B cell (primary cell): ENCODE results near the gene CHCHD6. TPM values are rescaled to one million over a fixed set of nuclear protein-coding genes. Genes with fewer than 3 reads are reported as not detected.

Source experiments
- ATAC-seq: fragments of 200-7000 bp; cut with Tn5 transposase; one replicate; pipeline ENCODE4 v1.10.0; 2021; ENCODE audit warnings: low read depth, mild to moderate bottlenecking, moderate number of reproducible peaks, moderate library complexity
- CTCF ChIA-PET: fragments of 350-600 bp; sonication (Branson Sonifier 250); formaldehyde crosslinking; loops from one replicate; lab custom pipeline; 2021; ENCODE audit warnings: antibody characterized with exemption, inconsistent platforms; lab: Charles Lee
- POLR2A ChIA-PET: fragments of 350-600 bp; sonication (Branson Sonifier 250); formaldehyde crosslinking; loops from one replicate; lab custom pipeline; 2021; ENCODE audit warnings: antibody characterized with exemption; lab: Charles Lee
- DNase-seq: peaks from one replicate; pipeline ENCODE4 v3.0.0; 2013
- H2AFZ ChIP-seq: 2 replicates; pipeline ENCODE4 v1.6.1; 2012; ENCODE audit warnings: mild to moderate bottlenecking, low read depth, low read length; ENCODE audit not compliant: insufficient read depth, poor library complexity, severe bottlenecking
- H3K27ac ChIP-seq, 2 donors: 1 replicate in 1 of 2; 2 replicates in 1 of 2; pipeline ENCODE4 v1.5.1; 2012 to 2013; ENCODE audit warnings: low read length in 2 of 2, mild to moderate bottlenecking in 2 of 2, moderate library complexity in 1 of 2
- H3K27me3 ChIP-seq, 4 experiments: fragments of 200-600 bp in 1 of 4; sonication (generic) in 1 of 4; replicated peaks in 1 of 4; 1 replicate in 2 of 4; 2 replicates in 2 of 4; pipeline versions ENCODE4 v1.6.1 to v1.7.0; 2013 to 2016; ENCODE audit warnings: low read length in 3 of 4, mild to moderate bottlenecking in 2 of 4, mixed read lengths in 1 of 4, moderate library complexity in 1 of 4; ENCODE audit not compliant: insufficient read depth in 4 of 4, control insufficient read depth in 3 of 4; ENCODE audit errors: control extremely low read depth in 1 of 4
- H3K36me3 ChIP-seq, 2 experiments: replicated peaks in 1 of 2; 1 replicate in 1 of 2; 2 replicates in 1 of 2; pipeline versions ENCODE4 v1.6.1 to v1.7.1; 2013; ENCODE audit warnings: low read length in 1 of 2; ENCODE audit not compliant: insufficient read depth in 2 of 2, control insufficient read depth in 1 of 2; ENCODE audit errors: control extremely low read depth in 1 of 2, extremely low read depth in 1 of 2
- H3K4me1 ChIP-seq, 2 donors: fragments of 200-600 bp in 1 of 2; sonication (generic) in 1 of 2; 1 replicate in 1 of 2; 2 replicates in 1 of 2; pipeline versions ENCODE4 v1.5.1 to v1.6.1; 2013 to 2017; ENCODE audit warnings: low read length in 2 of 2; ENCODE audit not compliant: control insufficient read depth in 2 of 2, insufficient read depth in 2 of 2
- H3K4me2 ChIP-seq: replicated peaks from 2 replicates; pipeline ENCODE3; 2012; ENCODE audit warnings: mild to moderate bottlenecking, low read depth, low read length; ENCODE audit not compliant: poor library complexity, severe bottlenecking
- H3K4me3 ChIP-seq, 5 experiments: fragments of 200-600 bp in 1 of 5; sonication (generic) in 1 of 5; 1 replicate in 3 of 5; 2 replicates in 2 of 5; pipeline versions ENCODE4 v1.5.1 to v1.7.0; 2011 to 2016; ENCODE audit warnings: low read length in 4 of 5, mild to moderate bottlenecking in 4 of 5, low read depth in 2 of 5, control low read depth in 1 of 5, moderate library complexity in 1 of 5; ENCODE audit not compliant: insufficient read depth in 1 of 5; ENCODE audit errors: control extremely low read depth in 1 of 5, extremely low read depth in 1 of 5
- H3K79me2 ChIP-seq: fragments of 200-600 bp; sonication (generic); one replicate; pipeline ENCODE4 v1.6.0; 2016; ENCODE audit warnings: low read length; ENCODE audit not compliant: control insufficient read depth, insufficient read depth
- H3K9ac ChIP-seq: fragments of 200-600 bp; sonication (generic); 2 replicates; pipeline ENCODE4 v1.6.1; 2017; ENCODE audit warnings: mild to moderate bottlenecking, low read length, moderate library complexity
- H3K9me3 ChIP-seq, 3 donors: one replicate each; pipeline versions ENCODE4 v1.6.1 to v1.7.1; 2013; ENCODE audit warnings: low read length in 2 of 3; ENCODE audit not compliant: control insufficient read depth in 2 of 3, insufficient read depth in 1 of 3; ENCODE audit errors: control extremely low read depth in 1 of 3
- H4K20me1 ChIP-seq: 2 replicates; pipeline ENCODE4 v1.6.0; 2012; ENCODE audit warnings: mild to moderate bottlenecking, low read length; ENCODE audit not compliant: insufficient read depth, control insufficient read depth, poor library complexity, severe bottlenecking
- H3K27ac Mint-ChIP-seq: one replicate; pipeline ENCODE4 v1.8.0; 2021; ENCODE audit warnings: mixed read lengths
- H3K27me3 Mint-ChIP-seq: one replicate; pipeline ENCODE4 v1.8.0; 2021; ENCODE audit warnings: mixed read lengths
- H3K4me1 Mint-ChIP-seq: one replicate; pipeline ENCODE4 v1.8.0; 2021; ENCODE audit warnings: mixed read lengths
- H3K4me3 Mint-ChIP-seq: one replicate; pipeline ENCODE4 v1.8.0; 2021; ENCODE audit warnings: mixed read lengths
- H3K9me3 Mint-ChIP-seq: one replicate; pipeline ENCODE4 v1.8.0; 2022; ENCODE audit warnings: mixed read lengths; ENCODE audit not compliant: insufficient read depth
- EZH2 ChIP-seq: IDR thresholded peaks from 2 replicates; pipeline ENCODE4 v1.6.1; 2012; ENCODE audit warnings: borderline replicate concordance, low read depth, mild to moderate bottlenecking, moderate library complexity, low read length; ENCODE audit not compliant: insufficient read depth, poor library complexity, severe bottlenecking
- WGBS: methylation state at CpG from one replicate; pipeline ENCODE4 v1.1.5; 2013; ENCODE audit warnings: missing lambda C conversion rate; ENCODE audit not compliant: insufficient coverage; 5-methylcytosine and 5-hydroxymethylcytosine counted together
- intact Hi-C: fragments of 100-400 bp; cut with micrococcal nuclease; formaldehyde crosslinking; loops from one replicate; pipeline ENCODE4 v1.10.0; 2022
- polyA plus RNA-seq: library from polyadenylated mRNA; depleted of rRNA; stranded (reverse); fragments of >200 nt; gene quantifications from 2 replicates; pipeline ENCODE4 v1.2.3, GENCODE V29; 2012
- total RNA-seq, 2 donors: library from RNA; stranded (reverse); fragments of 120-200 nt in 1 of 2; gene quantifications; 1 replicate in 1 of 2; 2 replicates in 1 of 2; pipeline versions ENCODE4 v1.2.3 to v1.2.4, GENCODE V29; 2013 to 2022
- TF ChIP-seq, protein P1 (sequence below): fragments of 200-600 bp; IDR thresholded peaks from one replicate; pipeline ENCODE4 v1.8.0; 2022; ENCODE audit warnings: antibody characterized with exemption, mild to moderate bottlenecking

Gene CHCHD6
- total and polyA plus RNA-seq, 2 donors (not counting 1 experiment from before 2014, with no cell fraction given), result 8.0 to 13.5 TPM

- Histone ChIP-seq H3K79me2 (no peaks in the 10 kb centered on the region), H2AFZ (no peak overlapping the region), H3K9me3 (peaks cover 0 to 1% (median 0%) of the 10 kb centered on the region in 3 donors), H3K4me1 (no peaks in the 10 kb centered on the region), H3K4me3 (no peak overlapping the region), H3K27me3 (no peaks in the 10 kb centered on the region), H4K20me1 (no peaks in the 10 kb centered on the region), H3K9ac (no peak overlapping the region), H3K4me2 (no peak overlapping the region), H3K36me3 (no peaks in the 10 kb centered on the region), H3K27ac (no peak overlapping the region)
- Mint-ChIP-seq H3K27me3 (no peaks in the 10 kb centered on the region), H3K27ac (no peak overlapping the region), H3K9me3 (no peaks in the 10 kb centered on the region), H3K4me3 (no peak overlapping the region), H3K4me1 (no peaks in the 10 kb centered on the region)
- no peak for TF ChIP-seq EZH2
- TF ChIP-seq, protein P1, sequence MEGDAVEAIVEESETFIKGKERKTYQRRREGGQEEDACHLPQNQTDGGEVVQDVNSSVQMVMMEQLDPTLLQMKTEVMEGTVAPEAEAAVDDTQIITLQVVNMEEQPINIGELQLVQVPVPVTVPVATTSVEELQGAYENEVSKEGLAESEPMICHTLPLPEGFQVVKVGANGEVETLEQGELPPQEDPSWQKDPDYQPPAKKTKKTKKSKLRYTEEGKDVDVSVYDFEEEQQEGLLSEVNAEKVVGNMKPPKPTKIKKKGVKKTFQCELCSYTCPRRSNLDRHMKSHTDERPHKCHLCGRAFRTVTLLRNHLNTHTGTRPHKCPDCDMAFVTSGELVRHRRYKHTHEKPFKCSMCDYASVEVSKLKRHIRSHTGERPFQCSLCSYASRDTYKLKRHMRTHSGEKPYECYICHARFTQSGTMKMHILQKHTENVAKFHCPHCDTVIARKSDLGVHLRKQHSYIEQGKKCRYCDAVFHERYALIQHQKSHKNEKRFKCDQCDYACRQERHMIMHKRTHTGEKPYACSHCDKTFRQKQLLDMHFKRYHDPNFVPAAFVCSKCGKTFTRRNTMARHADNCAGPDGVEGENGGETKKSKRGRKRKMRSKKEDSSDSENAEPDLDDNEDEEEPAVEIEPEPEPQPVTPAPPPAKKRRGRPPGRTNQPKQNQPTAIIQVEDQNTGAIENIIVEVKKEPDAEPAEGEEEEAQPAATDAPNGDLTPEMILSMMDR, result no peak
- DNase-seq, result no peak
- ChIA-PET POLR2A (no interaction called here), CTCF (no interaction called here)
- intact Hi-C loops, result no loop called here
- 100% methylated on average over 1 of the region's 1 CpG for WGBS
- ATAC-seq, result no peak
Observed at GRCh38 chr3:126827121-126827520, 123.1 kb downstream of the CHCHD6 start.

- Histone ChIP-seq H2AFZ (no peak overlapping the region), H3K36me3 (no peaks in the 10 kb centered on the region), H3K27me3 (no peaks in the 10 kb centered on the region), H3K4me3 (no peak overlapping the region), H3K79me2 (no peaks in the 10 kb centered on the region), H3K27ac (no peak overlapping the region), H3K4me1 (no peaks in the 10 kb centered on the region), H4K20me1 (no peaks in the 10 kb centered on the region), H3K4me2 (no peak overlapping the region), H3K9me3 (no peaks in the 10 kb centered on the region), H3K9ac (no peak overlapping the region)
- 91% methylated on average over 5 of the region's 5 CpGs for WGBS
- no peaks in the 10 kb centered on the region for H3K4me1 Mint-ChIP-seq
- intact Hi-C loops, result no loop called here
- no peak for DNase-seq
- no peaks in the 10 kb centered on the region for H3K27me3 Mint-ChIP-seq
- no peak for ATAC-seq
- no peaks in the 10 kb centered on the region for H3K9me3 Mint-ChIP-seq
- ChIA-PET CTCF (no interaction called here), POLR2A (no interaction called here)
- no peak overlapping the region for H3K27ac Mint-ChIP-seq
- no peak overlapping the region for H3K4me3 Mint-ChIP-seq
- TF ChIP-seq EZH2, result no peak
- TF ChIP-seq, protein P1, result no peak
Observed at GRCh38 chr3:126828306-126828705, 124.3 kb downstream of the CHCHD6 start.
